BLaER1 (cell line): ENCODE data around the gene HOXD8.
A peak's percentile ranks its signal among the peaks of the same experiment; 100 is the strongest.

Source experiments
- H3K27ac ChIP-seq: shearing (Covaris generic); formaldehyde crosslinking; 2 replicates; pipeline ENCODE4 v1.8.1; 2022
- H3K27me3 ChIP-seq: shearing (Covaris generic); formaldehyde crosslinking; 2 replicates; pipeline ENCODE4 v1.8.1; 2022
- H3K36me3 ChIP-seq: shearing (Covaris generic); formaldehyde crosslinking; 2 replicates; pipeline ENCODE4 v1.8.1; 2022
- H3K4me1 ChIP-seq: shearing (Covaris generic); formaldehyde crosslinking; 2 replicates; pipeline ENCODE4 v1.8.1; 2022
- H3K4me2 ChIP-seq: shearing (Covaris generic); formaldehyde crosslinking; 2 replicates; pipeline ENCODE4 v1.8.1; 2022
- H3K4me3 ChIP-seq: shearing (Covaris generic); formaldehyde crosslinking; 2 replicates; pipeline ENCODE4 v1.8.1; 2022
- H3K9ac ChIP-seq: shearing (Covaris generic); formaldehyde crosslinking; 2 replicates; pipeline ENCODE4 v1.8.1; 2022
- H3K9me3 ChIP-seq: shearing (Covaris generic); formaldehyde crosslinking; 2 replicates; pipeline ENCODE4 v1.8.1; 2022
- H4K20me1 ChIP-seq: shearing (Covaris generic); formaldehyde crosslinking; 2 replicates; pipeline ENCODE4 v1.8.1; 2022
- Cebpa-rat ChIP-seq: shearing (Covaris generic); IDR thresholded peaks from 2 replicates; pipeline ENCODE4 v1.8.1; 2022

HOXD8 gene

DNA sequence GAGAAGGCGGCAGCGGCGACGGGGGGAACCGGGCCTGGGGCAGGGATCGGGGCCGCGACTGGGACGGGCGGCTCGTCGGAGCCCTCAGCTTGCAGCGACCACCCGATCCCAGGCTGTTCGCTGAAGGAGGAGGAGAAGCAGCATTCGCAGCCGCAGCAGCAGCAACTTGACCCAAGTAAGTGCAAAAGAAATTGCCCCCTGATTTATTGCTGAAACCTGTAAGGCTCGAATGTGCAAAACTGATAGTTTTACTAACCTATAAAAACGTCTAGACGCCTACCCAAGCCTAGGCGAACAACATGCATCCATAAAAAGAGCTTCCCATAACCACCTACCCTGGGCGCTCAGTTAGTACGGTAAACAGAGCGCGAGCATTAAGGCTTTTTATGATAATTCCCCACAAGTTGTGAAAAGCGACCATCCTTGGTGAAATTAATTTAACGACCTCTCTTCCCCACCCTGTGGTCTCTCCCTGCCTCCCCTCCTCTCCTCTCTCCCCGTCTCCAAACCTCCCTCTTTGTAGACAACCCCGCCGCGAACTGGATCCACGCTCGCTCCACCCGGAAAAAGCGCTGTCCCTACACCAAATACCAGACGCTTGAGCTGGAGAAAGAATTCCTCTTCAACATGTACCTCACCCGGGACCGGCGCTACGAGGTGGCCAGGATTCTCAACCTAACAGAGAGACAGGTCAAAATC lies 5.9 kb upstream of the HOXD8 start:
- Histone ChIP-seq H3K4me1 (peaks cover 5% of the 10 kb centered on the region), H3K27ac (no peak overlapping the region), H3K36me3 (no peaks in the 10 kb centered on the region), H3K9me3 (peaks cover 38% of the 10 kb centered on the region), H3K27me3 (peaks cover 100% of the 10 kb centered on the region), H3K9ac (no peak overlapping the region), H3K4me2 (no peak overlapping the region), H3K4me3 (peak overlapping the region; percentile 33; the same call in 1 of the 2 replicates), H4K20me1 (peaks cover 96% of the 10 kb centered on the region)
- no peak for TF ChIP-seq Cebpa-rat

DNA sequence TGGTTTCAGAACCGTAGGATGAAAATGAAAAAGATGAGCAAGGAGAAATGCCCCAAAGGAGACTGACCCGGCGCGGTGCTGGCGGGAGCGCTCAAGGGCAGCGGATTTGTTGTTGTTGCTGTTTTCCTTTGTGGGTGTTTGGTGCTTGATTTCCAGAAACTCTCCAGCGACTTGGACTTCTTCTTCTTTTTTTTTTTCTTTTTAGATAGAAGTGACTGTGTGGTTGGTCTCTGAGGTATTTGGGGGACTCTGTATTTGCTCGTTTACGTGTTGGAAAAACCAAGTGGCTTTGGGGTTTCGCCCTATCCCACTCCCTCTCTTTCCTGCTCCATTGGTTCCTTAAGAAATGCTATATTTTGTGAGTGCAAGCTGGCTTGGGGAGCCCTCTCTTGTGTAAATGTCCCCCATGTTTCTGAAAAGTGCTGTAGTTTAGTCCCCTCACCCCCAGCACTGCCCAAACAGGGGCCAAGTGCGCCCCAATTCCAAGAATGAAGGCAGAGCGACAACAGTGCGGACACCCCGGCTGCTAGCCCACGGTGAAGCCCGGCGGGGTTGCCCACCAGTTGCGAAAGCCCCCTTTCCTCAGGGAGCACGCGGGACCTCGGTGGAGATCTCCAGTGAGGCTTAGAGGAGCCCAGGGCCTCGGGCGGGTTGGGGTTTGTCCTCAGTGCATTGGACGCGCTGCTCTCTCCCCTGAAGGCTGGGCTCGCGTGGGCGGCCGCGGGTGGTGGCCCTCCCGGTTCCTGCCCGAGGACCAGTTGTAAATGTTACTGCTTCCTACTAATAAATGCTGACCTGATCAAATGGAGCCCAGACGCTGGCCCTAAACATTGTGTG lies 5.2 kb upstream of the HOXD8 start:
- H3K27me3 ChIP-seq = peaks cover 100% of the 10 kb centered on the region
- no peak overlapping the region for H3K4me2 ChIP-seq

DNA sequence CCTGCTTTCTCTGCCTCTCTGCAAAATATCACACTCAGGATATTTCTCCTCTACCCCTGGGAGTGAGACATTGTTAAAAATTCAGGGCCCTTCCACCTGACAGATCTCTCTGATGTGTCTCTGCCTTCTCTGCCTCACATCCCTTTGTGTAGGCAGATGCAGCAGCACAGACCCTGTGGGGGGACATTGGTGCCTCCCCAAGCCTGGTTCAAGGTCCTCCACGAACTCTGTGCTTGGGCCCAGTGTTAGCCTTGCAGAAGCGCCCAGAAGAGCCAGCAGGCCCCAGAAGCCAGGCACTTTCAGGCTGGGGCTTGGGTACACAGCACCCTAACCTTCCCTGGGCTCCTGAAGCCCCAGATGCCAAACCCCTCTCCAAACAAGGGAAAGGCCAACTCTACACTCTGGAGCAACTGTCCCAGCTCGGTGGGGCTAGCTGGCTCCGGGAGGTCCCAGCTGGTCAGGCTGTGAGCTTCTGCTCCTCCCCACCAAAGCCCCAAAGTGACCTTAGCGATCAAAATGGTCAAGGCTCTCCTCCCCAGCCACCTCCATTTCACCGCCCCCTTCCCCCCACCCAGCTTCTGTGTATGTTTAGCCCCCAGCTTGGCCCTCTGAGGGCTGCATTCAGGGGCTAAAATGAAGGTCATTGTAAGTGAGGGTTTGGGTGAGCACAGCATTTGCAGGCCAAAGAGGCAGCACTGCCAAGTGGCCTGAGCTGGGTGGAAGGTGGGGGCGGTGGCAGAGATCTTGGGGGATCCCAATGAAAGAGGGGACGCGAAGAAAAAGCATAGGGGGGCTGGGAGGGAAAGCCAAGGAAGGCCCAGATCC lies 4.3 kb upstream of the HOXD8 start:
- Histone ChIP-seq H3K36me3 (no peaks in the 10 kb centered on the region), H3K4me1 (peaks cover 12% of the 10 kb centered on the region), H3K27ac (no peak overlapping the region), H3K9ac (no peak overlapping the region), H3K27me3 (peaks cover 100% of the 10 kb centered on the region), H3K4me2 (no peak overlapping the region), H4K20me1 (peaks cover 96% of the 10 kb centered on the region), H3K4me3 (no peak overlapping the region), H3K9me3 (peaks cover 51% of the 10 kb centered on the region)
- TF ChIP-seq Cebpa-rat = no peak

More for the DNA sequence above, 5.2 kb upstream of the HOXD8 start:
- Histone ChIP-seq H3K4me1 (peaks cover 12% of the 10 kb centered on the region), H3K27ac (no peak overlapping the region), H4K20me1 (peaks cover 98% of the 10 kb centered on the region), H3K36me3 (no peaks in the 10 kb centered on the region), H3K9me3 (peaks cover 43% of the 10 kb centered on the region), H3K4me3 (no peak overlapping the region), H3K9ac (no peak overlapping the region)
- no peak for TF ChIP-seq Cebpa-rat

- peaks cover 100% of the 10 kb centered on the region for H3K27me3 ChIP-seq
- no peak overlapping the region for H3K4me2 ChIP-seq
- no peak overlapping the region for H3K4me3 ChIP-seq
- no peak overlapping the region for H3K9ac ChIP-seq
- peaks cover 95% of the 10 kb centered on the region for H4K20me1 ChIP-seq
- no peak for TF ChIP-seq Cebpa-rat
- H3K36me3 ChIP-seq = no peaks in the 10 kb centered on the region
- H3K27ac ChIP-seq = no peak overlapping the region
- peaks cover 53% of the 10 kb centered on the region for H3K9me3 ChIP-seq
- H3K4me1 ChIP-seq = peaks cover 12% of the 10 kb centered on the region
Measured at GRCh38 chr2:176125772-176126054, 3.8 kb upstream of the HOXD8 start.

DNA sequence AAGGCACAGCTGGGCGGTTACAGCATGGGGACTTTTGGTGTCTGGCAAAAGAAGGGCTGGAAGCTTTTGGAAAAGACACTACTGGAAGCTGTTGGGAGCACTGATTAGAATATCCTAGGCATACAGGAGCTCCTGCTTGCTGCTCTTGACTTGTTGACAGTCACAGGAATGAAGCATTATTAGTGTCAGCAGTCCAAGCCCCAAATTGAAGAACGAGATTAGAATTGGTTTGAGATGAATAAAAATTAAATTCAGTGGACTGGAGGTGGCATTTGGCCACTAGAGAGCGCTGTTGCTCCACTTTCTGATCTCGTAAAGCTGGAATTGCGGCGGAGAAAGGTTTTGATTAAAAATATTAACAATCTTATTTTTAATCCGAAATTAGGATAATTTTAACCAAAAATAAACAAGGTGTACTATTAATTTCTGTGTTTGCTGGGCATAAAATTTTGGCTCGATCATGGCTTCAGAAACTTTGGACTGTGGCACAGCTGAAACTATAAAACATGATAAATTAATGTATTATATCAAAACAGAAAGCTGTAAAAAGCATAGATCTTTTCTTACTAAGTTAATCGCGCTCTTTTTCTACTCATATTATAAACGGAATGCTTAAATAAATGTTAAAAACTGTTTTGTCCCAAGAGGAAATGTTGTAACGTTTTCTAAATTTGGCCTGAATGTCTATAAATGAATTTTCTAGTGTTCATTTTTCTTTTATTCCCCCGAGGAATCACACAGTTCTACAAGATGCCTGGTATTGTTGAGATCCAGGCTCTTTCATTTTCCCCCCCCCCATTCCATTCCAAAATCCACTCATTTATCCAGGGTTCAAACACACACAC lies 2.4 kb upstream of the HOXD8 start:
- H3K9me3 ChIP-seq = peaks cover 45% of the 10 kb centered on the region
- H3K36me3 ChIP-seq = no peaks in the 10 kb centered on the region
- 0 out of 2 replicates have a peak overlapping the region, but pooled peaks have one; percentile 2 for H3K4me2 ChIP-seq
- no peak for TF ChIP-seq Cebpa-rat
- H3K27me3 ChIP-seq = peaks cover 100% of the 10 kb centered on the region
- peaks cover 12% of the 10 kb centered on the region for H3K4me1 ChIP-seq
- H3K9ac ChIP-seq = no peak overlapping the region
- no peak overlapping the region for H3K27ac ChIP-seq
- H4K20me1 ChIP-seq = peaks cover 92% of the 10 kb centered on the region
- no peak overlapping the region for H3K4me3 ChIP-seq

DNA sequence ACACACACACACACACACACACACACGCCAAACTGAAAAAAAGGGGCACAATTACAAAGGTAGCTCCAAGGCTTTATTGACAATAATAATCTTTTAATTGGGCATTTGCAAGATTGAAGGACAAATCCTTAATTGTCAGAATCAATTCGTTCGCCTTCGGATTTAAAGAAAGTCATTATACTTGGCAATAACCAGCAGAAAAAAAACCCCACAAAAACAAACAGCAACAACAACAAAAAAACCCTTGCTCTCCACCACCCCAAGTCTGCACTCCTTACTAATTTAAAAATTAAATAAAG lies 1.8 kb upstream of the HOXD8 start:
- no peak overlapping the region for H3K27ac ChIP-seq
- peaks cover 100% of the 10 kb centered on the region for H3K27me3 ChIP-seq
- no peak overlapping the region for H3K4me3 ChIP-seq
- H3K9me3 ChIP-seq = peaks cover 39% of the 10 kb centered on the region
- H3K4me2 ChIP-seq = no peak overlapping the region
- peaks cover 12% of the 10 kb centered on the region for H3K4me1 ChIP-seq
- no peak for TF ChIP-seq Cebpa-rat
- no peak overlapping the region for H3K9ac ChIP-seq
- no peaks in the 10 kb centered on the region for H3K36me3 ChIP-seq
- H4K20me1 ChIP-seq = peaks cover 92% of the 10 kb centered on the region

DNA sequence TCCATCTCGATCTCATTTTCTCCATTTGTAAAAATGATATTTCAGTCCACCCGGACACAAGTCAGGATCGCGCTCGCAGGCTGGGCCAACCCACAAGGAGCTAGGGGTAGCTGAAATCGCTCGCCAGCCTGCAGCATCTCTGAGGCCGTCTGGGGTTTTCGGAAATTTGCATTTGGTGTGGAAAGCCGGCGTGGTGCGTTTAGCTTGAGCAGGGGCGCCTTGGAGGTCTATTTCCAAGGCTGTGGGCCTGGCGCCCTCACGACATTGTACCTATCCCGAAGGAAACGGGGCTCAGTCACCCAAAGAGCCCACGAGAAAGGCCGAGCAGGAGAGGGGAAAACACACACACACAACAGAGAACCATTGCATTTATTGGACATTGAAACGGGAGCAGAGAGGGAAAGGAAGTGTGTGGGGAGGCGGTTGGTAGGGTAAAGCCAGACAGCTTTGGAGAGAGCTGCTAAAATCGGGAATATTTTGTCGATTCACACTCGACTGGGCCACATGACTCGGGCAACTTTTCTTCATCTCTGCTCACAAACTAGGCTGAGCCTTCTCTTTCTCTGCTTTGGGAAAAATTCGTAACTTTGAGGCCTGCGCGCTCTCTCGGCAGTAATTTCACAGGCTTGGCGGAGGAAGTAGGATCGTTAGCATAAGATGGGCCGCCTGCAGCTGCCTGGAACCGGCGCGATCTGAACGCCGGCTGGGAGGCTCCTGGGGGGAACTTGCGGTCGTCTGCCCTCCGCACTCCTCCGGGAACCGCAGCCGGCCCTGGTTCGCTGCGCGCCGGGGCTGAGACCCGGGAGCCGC lies 1.1 kb upstream of the HOXD8 start:
- Histone ChIP-seq H3K4me2 (peak overlapping the region; percentile 72), H3K27me3 (peaks cover 100% of the 10 kb centered on the region), H4K20me1 (peaks cover 92% of the 10 kb centered on the region)

GRCh38 chr2:176129813-176130146 lies 275 bp downstream of the HOXD8 start:
- Histone ChIP-seq H4K20me1 (peaks cover 81% of the 10 kb centered on the region), H3K27ac (no peak overlapping the region), H3K36me3 (no peaks in the 10 kb centered on the region), H3K4me3 (0 out of 2 replicates have a peak overlapping the region, but pooled peaks have one; percentile 22), H3K9me3 (peaks cover 25% of the 10 kb centered on the region), H3K9ac (no peak overlapping the region), H3K27me3 (peaks cover 100% of the 10 kb centered on the region), H3K4me1 (peaks cover 12% of the 10 kb centered on the region), H3K4me2 (no peak overlapping the region)
- TF ChIP-seq Cebpa-rat = no peak

More for the DNA sequence above, 1.1 kb upstream of the HOXD8 start:
- H3K4me1 ChIP-seq = peaks cover 12% of the 10 kb centered on the region
- no peak for TF ChIP-seq Cebpa-rat
- no peak overlapping the region for H3K9ac ChIP-seq
- H3K36me3 ChIP-seq = no peaks in the 10 kb centered on the region
- peak overlapping the region; percentile 52 for H3K4me3 ChIP-seq
- no peak overlapping the region for H3K27ac ChIP-seq
- peaks cover 33% of the 10 kb centered on the region for H3K9me3 ChIP-seq
